Activated T-helper 1 cell treated with anti-CD3 and anti-CD28 coated beads, Interleukin-2, amount 50 U/mL, for 16 hours (primary cell): ENCODE measurements around the gene SVOP.

Source experiments
- DNase-seq, 2 donors: peaks; one replicate each; pipeline ENCODE4 v3.0.0-alpha.2; 2020; ENCODE audit warnings: low read depth in 1 of 2, low spot score in 1 of 2

Gene SVOP

GRCh38 chr12:108939594-108939993 lies 81.3 kb downstream of the SVOP start:
- DNase-seq = no peak

GRCh38 chr12:108938247-108938924 lies 82.5 kb downstream of the SVOP start:
- no peak for DNase-seq

GRCh38 chr12:108935159-108935763 lies 85.6 kb downstream of the SVOP start:
- DNase-seq = no peak

- DNase-seq = no peak
Observed at GRCh38 chr12:108933949-108934348, 86.9 kb downstream of the SVOP start.

- DNase-seq = no peak
Observed at GRCh38 chr12:108930756-108931155, 90.1 kb downstream of the SVOP start.

- no peak for DNase-seq
Observed at GRCh38 chr12:108930155-108930554, 90.7 kb downstream of the SVOP start.

GRCh38 chr12:108928695-108929094 lies 92.2 kb downstream of the SVOP start:
- DNase-seq = no peak

- no peak for DNase-seq
Observed at GRCh38 chr12:108922918-108923317, 98.0 kb downstream of the SVOP start.

GRCh38 chr12:108921946-108922345 lies 98.9 kb downstream of the SVOP start:
- no peak for DNase-seq

- no peak for DNase-seq
Observed at GRCh38 chr12:108918960-108919642, 101.8 kb downstream of the SVOP start.

- DNase-seq = no peak
Observed at GRCh38 chr12:108918206-108918605, 102.7 kb downstream of the SVOP start.

GRCh38 chr12:108916336-108916735 lies 104.5 kb downstream of the SVOP start:
- DNase-seq = no peak

GRCh38 chr12:108915632-108916133 lies 105.2 kb downstream of the SVOP start:
- no peak for DNase-seq

- DNase-seq = no peak
Observed at GRCh38 chr12:108914121-108914531, 106.7 kb downstream of the SVOP start.

- DNase-seq = no peak
Observed at GRCh38 chr12:108912361-108912760, 108.5 kb downstream of the SVOP start.

- DNase-seq = no peak
Observed at GRCh38 chr12:108911915-108912314, 109.0 kb downstream of the SVOP start.

GRCh38 chr12:108910336-108910735 lies 110.5 kb downstream of the SVOP start:
- DNase-seq = no peak

GRCh38 chr12:108907839-108908351 lies 113.0 kb downstream of the SVOP start:
- no peak for DNase-seq

GRCh38 chr12:108906971-108907370 lies 113.9 kb downstream of the SVOP start:
- DNase-seq = no peak

GRCh38 chr12:108905725-108906124 lies 115.1 kb downstream of the SVOP start:
- no peak for DNase-seq

GRCh38 chr12:108899145-108899544 lies 121.7 kb downstream of the SVOP start:
- DNase-seq = no peak

GRCh38 chr12:108896817-108897216 lies 124.1 kb downstream of the SVOP start:
- DNase-seq = no peak
